Stimulated activated CD8-positive, alpha-beta memory T cell treated with anti-CD3 and anti-CD28 coated beads, Interleukin-7, amount 100 ng/mL, for 48 hours (primary cell): ENCODE data around the gene RAMP3.
"Not testable (repeated sequence)": the region's sequence is repeated elsewhere in the genome, so short reads cannot be mapped to it uniquely, and the experiment has no call there.

Experiments
- DNase-seq, 2 donors: peaks; one replicate each; pipeline ENCODE4 v3.0.0-alpha.2; 2020; ENCODE audit warnings: low read depth in 1 of 2; ENCODE audit errors: extremely low read depth in 1 of 2

RAMP3 gene

GRCh38 chr7:45190406-45191165 lies 33.0 kb downstream of the RAMP3 start:
- DNase-seq = no peak

- no peak for DNase-seq
These were observed 33.8 kb downstream of the RAMP3 start for GRCh38 chr7:45191396-45191795.

DNA sequence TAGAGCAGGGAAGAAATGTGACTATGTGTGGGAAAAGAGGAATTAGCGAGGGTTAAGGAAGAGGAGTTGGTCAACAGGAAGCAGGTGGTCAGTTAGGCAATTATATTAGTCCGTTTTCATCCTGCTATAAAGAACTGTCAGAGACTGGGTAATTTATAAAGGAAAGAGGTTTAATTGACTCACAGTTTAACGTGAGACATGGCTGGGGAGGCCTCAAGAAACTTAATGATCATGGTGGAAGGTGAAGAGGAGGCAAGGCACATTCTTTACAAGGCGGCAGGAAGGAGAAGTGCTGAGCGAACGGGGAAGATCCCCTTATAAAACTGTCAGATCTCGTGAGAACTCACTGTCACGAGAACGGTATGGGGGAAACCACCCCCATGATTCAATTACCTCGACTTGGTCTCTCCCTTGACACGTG lies 35.0 kb downstream of the RAMP3 start:
- DNase-seq = no peak

- DNase-seq = no peak
These were observed 36.2 kb downstream of the RAMP3 start for GRCh38 chr7:45193828-45194227.

- DNase-seq = peak; percentile 37 to 79
These were observed 38.8 kb downstream of the RAMP3 start for GRCh38 chr7:45196374-45196773.

- DNase-seq = no peak
These were observed 39.9 kb downstream of the RAMP3 start for GRCh38 chr7:45197461-45197860.

GRCh38 chr7:45198986-45199385 lies 41.4 kb downstream of the RAMP3 start:
- DNase-seq = no peak

DNA sequence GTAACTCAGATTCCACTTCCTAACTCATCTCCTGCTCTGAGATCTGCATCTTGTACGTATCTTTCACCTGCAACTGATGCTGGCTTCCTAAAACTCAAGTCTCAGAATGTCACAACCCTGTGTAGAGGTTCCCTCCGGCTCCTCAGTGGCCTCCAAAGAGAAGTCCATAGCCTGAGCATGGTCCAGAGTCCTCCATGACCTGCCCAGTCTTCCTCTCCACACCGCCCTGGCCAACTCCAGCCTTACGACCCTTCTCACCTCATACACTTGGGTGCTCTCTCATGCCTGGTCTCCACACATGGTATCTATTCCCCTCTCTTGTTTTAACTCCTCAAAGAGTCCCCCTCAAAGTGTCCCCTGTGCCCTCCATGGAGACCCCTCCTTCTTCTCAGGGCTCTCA lies 41.9 kb downstream of the RAMP3 start:
- no peak for DNase-seq

DNA sequence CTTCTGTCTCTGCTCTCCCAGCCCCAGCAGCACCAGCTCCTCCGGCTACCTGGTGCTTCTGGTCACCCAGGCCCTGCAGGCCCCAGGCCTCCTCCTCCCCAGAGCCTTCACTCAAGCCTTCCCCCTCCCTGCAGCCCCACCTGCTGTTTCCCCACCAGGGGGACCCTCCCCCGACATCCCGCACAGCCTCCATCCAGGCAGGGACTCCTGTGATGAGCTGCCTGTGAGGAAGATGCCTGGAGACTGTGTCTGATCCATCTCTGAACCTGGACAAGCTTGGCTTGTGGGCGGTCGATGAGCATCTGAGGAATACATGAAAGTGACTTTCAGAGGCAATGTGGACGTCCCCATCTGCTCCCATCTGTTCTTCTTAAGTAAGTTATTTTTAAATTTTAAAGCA lies 45.0 kb downstream of the RAMP3 start:
- DNase-seq = no peak

DNA sequence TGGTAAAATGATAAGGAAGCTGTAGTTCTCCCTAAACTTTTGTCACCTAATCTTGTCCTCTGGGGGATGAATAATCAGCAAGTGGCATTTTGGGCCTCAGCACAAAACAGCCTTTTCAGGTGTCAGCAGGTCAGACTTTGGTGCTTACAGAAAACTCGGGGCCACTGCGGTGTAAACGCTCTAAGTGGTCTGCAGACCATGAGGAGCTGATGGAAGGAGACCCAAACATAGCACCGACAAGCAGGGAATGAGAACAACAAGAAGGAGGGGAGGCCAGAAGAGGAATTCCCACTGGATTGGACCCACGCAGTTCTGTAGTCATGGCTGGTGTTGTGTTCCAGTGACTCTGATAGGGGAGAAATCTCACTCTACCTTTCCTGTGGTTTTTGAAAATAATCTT lies 45.4 kb downstream of the RAMP3 start:
- no peak for DNase-seq

GRCh38 chr7:45203459-45203858 lies 45.9 kb downstream of the RAMP3 start:
- DNase-seq = no peak

GRCh38 chr7:45203936-45204445 lies 46.4 kb downstream of the RAMP3 start:
- DNase-seq = no peak

- DNase-seq = not testable (repeated sequence)
These were observed 48.7 kb downstream of the RAMP3 start for GRCh38 chr7:45206266-45206665.

GRCh38 chr7:45209909-45210308 lies 52.3 kb downstream of the RAMP3 start:
- DNase-seq = not testable (repeated sequence)

- DNase-seq = no peak
These were observed 53.5 kb downstream of the RAMP3 start for GRCh38 chr7:45211066-45211465.

DNA sequence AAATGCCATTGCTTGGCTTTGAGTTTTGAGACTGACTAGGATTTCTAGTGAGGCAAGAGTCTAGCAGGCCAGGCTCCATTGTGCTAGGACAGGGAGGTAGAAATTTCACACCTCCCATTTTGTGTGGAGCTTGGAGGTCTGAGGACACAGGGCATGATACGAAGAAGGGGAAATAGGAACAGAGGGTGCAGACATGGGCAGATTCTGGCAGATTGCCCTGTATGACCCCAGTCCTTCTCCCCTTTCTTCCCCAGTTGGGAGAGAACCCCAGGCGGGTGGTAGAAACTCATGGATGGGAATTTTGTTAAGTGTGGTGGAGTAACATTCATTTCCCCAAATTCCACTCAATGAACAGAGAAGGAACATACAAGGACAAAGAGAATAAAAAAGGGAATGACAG lies 54.4 kb downstream of the RAMP3 start:
- DNase-seq = no peak

DNA sequence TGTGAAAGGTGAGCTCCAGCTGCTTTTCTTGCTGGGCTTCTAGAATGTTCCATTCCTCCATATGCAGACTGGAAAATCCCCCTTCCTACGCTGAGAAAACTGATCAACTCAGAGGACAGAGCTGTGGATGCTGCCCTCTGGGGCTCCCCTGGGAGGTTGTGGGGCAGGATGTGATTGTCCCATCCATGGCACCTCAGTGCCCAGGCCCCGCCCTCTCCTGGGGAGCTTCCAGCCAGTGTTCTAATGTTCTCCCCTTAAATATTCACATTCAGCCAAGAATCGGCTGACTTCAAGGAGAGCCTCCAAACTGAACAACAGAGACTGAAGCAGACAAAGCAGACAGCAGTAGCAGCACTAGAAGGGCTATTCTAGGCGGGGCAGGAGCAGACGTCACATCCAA lies 55.0 kb downstream of the RAMP3 start:
- DNase-seq = no peak

- DNase-seq = no peak
These were observed 58.0 kb downstream of the RAMP3 start for GRCh38 chr7:45215601-45216062.

DNA sequence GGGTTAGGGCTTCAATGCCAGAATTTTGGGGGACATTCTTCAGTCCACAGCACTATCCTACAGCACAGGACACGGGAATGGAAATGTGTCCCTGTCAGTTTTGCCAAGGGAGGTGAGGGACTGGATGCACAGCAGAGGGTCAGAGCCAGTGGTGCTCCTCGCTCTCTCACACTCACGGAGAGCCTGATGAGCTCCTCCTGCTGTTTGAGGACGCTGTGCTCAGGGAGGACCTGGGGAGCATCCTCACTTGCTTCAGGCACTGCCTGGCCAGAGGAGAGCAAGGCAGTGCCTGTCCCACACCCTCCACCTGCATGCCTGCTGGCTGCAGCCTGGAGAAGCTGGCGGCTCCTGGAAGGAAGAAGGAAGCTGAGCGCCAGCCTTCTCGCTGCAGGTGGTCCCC lies 58.6 kb downstream of the RAMP3 start:
- no peak for DNase-seq

GRCh38 chr7:45216622-45217165 lies 59.1 kb downstream of the RAMP3 start:
- no peak for DNase-seq

DNA sequence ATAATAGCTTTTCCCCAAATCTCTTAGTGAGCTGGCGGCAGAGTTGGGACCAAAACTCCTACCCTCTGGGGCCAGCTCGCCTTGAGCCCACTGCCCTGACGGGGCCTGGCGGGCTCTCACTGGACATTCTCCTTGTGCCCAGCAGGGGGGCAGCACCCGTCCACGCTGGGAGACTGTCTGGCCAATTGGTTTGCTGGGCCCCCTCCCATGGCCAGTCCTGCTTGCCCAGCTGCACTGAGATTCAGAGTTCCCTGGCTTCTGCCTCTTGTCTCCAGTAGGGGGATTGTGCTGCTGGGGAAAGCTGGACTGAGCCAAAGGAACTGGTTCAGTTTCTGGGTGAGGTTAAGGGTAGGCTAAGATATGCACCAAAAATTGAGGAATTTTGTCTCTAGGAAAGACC lies 59.8 kb downstream of the RAMP3 start:
- DNase-seq = no peak

- no peak for DNase-seq
These were observed 61.5 kb downstream of the RAMP3 start for GRCh38 chr7:45219130-45219529.
